Right lobe of liver (tissue), 4 donors: ENCODE data around the gene ARNT2.

Source experiments
- CTCF ChIP-seq, 4 donors: fragments of 200-600 bp in 3 of 4; fragments of 450-650 bp in 1 of 4; IDR thresholded peaks; one replicate each; pipeline versions ENCODE4 v1.5.1 to v1.8.0; 2016 to 2022; ENCODE audit warnings: antibody characterized with exemption in 4 of 4, mild to moderate bottlenecking in 2 of 4
- POLR2A ChIP-seq: fragments of 450-650 bp; IDR thresholded peaks from one replicate; pipeline ENCODE4 v1.6.1; 2017; ENCODE audit warnings: antibody characterized with exemption, mild to moderate bottlenecking
- donor health status: DM: no; HTN: no; CAD: no.
- donor health status: DM: no; HTN: no; CAD: no.
- donor health status: DM: no; HTN: yes; CAD: no.

DNA sequence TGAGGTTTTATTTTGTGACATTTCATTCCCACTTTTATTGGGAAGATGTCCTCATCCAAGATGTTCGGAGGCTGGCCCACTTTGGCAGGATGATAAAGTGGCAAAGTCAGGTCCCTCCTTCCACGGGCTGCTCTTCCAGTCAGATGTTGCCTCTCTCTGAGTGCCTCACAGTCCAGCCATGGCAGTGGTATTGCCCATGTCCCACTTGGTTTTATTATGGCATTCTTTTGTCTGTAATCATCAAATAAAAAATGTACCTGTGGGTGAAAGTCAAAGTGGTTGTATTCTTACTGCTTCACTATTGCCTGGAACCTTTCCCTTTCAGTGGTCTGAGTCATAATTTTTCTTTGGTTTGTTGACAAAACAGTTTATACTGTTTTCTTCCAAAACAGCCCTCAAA lies 20.2 kb downstream of the ARNT2 start:
- TF ChIP-seq CTCF (IDR thresholded peaks at IDR 0.05) = no peak
- TF ChIP-seq POLR2A = no peak
